HG03045 (cell line): ENCODE data around the gene TIMM17A.
"Not testable (repeated sequence)": the region's sequence is repeated elsewhere in the genome, so short reads cannot be mapped to it uniquely, and the experiment has no call there.

Source experiments
- ATAC-seq: cut with Tn5 transposase; IDR thresholded peaks from one replicate; pipeline ENCODE4 v1.9.1; 2021; ENCODE audit warnings: mild to moderate bottlenecking, moderate library complexity; ENCODE audit not compliant: unreplicated experiment

Gene TIMM17A

DNA sequence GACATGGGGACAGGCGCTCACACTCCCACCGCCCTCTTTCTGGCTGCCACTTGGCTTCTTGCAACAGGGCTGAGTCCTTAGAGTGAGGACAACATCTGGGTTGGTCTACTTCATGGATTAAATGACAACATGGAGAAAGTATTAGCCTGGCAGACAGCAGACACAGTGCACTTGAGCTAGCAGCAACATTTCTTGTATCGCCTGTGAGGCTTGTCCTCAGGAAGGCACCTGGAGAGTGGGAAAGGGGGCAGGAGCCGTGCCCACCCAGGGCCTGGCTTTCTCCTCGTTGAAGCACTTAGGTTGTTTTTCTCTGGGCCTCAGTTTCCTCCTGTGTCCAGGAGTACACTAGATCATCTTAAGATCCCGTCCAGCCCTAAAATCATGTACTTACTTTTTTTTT is 58.8 kb downstream of the TIMM17A start:
- no peak for ATAC-seq

DNA sequence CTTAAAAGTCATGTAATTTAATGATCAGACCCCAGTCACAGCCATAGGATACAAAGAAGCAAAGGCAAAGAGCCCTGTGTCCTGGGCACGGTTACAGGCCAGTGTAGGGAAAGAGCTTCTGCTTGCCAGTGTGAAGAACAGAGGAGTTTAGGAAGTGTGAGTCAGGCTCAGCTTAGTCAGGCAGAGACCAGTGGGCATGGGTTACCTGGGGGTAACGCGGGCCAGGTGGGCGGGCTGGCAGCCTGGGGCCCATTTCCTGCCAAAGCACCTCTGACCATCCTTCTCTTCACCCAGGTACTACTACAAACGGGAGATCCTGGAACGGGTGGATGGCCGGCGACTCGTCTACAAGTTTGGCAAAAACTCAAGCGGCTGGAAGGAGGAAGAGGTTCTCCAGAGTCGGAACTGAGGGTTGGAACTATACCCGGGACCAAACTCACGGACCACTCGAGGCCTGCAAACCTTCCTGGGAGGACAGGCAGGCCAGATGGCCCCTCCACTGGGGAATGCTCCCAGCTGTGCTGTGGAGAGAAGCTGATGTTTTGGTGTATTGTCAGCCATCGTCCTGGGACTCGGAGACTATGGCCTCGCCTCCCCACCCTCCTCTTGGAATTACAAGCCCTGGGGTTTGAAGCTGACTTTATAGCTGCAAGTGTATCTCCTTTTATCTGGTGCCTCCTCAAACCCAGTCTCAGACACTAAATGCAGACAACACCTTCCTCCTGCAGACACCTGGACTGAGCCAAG is 59.8 kb downstream of the TIMM17A start:
- ATAC-seq = no peak

DNA sequence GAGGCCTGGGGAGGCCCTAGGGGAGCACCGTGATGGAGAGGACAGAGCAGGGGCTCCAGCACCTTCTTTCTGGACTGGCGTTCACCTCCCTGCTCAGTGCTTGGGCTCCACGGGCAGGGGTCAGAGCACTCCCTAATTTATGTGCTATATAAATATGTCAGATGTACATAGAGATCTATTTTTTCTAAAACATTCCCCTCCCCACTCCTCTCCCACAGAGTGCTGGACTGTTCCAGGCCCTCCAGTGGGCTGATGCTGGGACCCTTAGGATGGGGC is 60.3 kb downstream of the TIMM17A start:
- no peak for ATAC-seq

DNA sequence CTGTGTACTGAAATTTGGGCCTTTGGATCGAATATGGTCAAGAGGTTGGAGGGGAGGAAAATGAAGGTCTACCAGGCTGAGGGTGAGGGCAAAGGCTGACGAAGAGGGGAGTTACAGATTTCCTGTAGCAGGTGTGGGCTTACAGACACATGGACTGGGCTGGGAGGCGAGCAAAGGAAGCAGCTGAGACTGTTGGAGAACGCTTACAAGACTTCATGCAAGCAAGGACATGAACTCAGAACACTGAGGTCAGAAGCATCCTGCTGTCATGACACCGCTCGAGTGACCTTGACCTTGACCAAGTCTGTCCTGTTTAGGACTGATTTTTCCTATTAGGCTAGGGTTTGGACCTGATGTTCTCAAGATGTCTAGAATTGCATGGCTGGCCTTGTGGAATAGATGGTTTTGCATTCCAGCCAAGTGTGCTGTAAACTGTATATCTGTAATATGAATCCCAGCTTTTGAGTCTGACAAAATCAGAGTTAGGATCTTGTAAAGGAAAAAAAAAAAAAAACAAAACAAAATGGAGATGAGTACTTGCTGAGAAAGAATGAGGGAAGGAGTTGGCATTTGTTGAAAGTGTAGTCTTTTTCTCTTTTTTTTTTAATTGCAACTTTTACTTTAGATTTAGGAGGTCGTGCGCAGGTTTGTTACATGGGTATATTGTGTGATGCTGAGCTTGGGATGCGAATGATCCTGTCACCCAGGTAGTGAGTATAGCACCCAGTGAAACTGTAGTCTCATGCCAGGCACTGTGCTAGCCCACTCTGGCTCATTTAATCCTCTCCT is 60.9 kb downstream of the TIMM17A start:
- no peak for ATAC-seq

DNA sequence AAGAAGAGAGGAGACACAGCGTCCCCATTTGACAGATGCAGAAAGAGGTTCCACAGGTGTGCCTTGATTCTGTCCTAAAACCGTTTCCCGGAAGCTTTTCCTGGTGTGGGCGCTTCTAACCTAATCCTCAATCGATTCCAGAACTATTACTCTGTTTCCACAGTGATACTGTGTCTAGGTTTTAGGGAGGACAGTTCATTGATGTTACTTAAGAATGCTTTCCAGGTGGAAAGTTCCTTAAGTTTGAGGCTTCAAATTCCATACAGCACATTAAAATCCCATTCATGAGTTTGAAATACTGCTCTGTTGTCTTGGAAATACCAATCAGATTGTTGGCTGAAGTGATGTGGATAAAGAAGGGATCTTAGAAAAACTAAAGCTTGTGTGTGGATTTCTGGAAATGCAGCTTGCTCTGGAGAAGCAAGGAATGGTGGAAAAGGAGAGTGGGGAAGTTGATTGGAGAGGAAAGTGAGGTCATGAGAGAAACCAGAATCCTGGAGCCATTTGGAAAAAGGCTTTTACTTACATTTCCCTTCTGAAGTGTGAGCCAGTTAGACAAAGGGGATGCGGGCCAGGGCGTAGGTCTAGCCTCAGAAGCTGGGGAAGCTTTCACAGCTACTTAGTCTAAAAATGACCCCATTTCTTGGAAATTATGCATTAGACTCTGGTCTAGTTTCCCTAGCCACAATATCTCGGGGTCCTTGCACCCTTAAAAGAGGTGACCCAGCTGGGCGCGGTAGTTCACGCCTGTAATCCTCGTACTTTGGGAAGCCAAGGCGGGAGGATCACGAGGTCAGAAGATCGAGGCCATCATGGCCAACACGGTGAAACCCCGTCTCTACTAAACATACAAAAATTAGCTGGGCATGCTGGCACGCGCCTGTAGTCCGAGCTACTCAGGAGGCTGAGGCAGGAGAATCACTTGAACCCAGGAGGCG is 61.8 kb downstream of the TIMM17A start:
- no peak for ATAC-seq

DNA sequence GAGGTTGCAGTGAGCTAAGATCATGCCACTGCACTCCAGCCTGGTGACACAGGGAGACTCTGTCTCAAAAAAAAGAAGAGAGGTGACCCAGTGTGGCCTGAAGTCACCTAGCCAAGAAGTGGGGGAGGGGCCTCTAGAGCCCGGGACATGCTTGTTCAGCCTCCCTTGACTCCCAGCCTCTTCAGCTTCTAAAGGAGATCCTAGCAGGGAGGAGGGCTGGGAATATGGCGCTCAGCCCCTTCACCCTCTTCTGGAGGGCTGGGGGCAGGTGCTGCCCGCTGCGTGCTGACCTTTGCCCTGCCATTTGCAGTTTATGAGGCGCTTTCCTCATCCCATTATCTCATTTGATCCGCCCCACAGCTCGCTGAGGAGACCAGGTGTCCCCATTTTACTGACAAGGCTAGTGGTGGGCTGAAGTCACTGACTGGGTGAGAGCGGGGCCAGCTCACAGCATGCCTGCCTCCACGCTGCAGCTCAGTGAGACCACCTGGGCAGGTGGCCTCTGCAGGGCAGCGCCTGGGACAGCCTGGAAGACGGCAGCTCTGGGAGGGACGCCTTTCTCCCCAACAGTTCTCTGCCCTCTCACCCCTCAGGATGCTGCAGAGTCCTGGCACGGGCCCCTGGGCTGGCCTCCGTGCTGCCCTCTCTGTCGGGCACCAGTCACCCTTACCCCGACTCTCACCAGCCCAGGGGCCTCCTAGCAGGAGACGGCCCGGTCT is 62.6 kb downstream of the TIMM17A start:
- no peak for ATAC-seq

DNA sequence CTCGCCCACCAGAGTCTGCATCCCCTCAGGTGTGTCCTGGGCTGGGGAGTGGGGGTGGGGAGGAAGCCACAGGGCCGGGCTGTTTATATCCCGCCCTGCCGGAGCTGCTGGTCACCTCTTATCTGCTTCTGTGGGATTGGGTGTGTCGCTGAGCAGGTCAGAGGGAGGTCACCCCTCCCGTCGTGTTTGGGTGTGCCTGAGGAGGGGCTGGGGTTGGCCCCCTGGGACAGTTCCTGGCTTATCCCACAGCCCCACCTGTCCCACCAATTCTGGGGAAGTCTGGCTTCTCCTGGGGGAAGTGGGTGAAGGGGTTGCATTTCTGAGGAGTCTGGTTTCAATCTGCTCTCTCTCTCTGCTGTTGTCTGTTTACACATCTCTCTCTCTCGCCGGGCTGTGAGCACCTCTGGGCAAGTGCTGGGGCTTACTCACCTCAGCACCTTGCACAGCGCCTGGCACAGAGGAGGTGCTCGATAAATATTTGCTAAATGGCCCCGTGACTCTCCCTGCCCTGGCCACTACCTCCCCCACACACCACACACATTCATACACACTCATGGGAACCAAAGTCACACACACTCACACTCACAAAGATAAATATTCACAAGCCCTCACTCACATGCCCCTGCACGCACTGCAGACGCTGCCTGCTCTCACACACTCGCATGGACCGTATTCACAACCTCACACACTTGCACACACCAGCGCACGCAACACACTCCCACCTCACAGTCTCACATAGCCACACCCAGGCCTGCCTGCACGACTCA is 63.3 kb downstream of the TIMM17A start:
- ATAC-seq = no peak

DNA sequence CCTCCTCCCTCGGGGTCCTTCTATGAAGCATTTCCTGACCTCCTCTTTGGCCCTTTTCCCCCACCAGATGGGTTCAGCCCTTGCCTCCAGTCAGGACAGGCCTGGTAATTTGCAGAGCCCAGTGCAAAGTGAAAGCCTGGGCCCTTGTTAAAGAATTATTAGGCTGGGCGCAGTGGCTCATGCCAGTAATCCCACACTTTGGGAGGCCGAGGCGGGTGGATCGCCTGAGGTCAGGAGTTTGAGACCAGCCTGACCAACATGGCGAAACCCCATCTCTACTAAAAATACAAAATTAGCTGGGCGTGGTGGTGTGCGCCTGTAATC is 63.9 kb downstream of the TIMM17A start:
- ATAC-seq = not testable (repeated sequence)
